GM12865 (cell line): ENCODE results near the gene SOAT2.
"Not testable (repeated sequence)": the region's sequence is repeated elsewhere in the genome, so short reads cannot be mapped to it uniquely, and the experiment has no call there.

Experiments used
- DNase-seq: peaks from one replicate; pipeline ENCODE4 v3.0.0; 2010; ENCODE audit warnings: low read depth
- H3K4me3 ChIP-seq: 2 replicates; pipeline ENCODE4 v1.5.1; 2011; ENCODE audit warnings: mild to moderate bottlenecking, low read depth, low read length, control low read depth
- TF ChIP-seq, protein P1 (sequence below): IDR thresholded peaks from 2 replicates; pipeline ENCODE4 v1.5.1; 2011; ENCODE audit warnings: low read length, control low read depth, low read depth, inconsistent platforms; ENCODE audit not compliant: insufficient read depth; ENCODE audit errors: missing control alignments

The SOAT2 gene

GRCh38 chr12:53160673-53161072 lies 57.4 kb downstream of the SOAT2 start:
- H3K4me3 ChIP-seq: no peak overlapping the region
- TF ChIP-seq, protein P1, sequence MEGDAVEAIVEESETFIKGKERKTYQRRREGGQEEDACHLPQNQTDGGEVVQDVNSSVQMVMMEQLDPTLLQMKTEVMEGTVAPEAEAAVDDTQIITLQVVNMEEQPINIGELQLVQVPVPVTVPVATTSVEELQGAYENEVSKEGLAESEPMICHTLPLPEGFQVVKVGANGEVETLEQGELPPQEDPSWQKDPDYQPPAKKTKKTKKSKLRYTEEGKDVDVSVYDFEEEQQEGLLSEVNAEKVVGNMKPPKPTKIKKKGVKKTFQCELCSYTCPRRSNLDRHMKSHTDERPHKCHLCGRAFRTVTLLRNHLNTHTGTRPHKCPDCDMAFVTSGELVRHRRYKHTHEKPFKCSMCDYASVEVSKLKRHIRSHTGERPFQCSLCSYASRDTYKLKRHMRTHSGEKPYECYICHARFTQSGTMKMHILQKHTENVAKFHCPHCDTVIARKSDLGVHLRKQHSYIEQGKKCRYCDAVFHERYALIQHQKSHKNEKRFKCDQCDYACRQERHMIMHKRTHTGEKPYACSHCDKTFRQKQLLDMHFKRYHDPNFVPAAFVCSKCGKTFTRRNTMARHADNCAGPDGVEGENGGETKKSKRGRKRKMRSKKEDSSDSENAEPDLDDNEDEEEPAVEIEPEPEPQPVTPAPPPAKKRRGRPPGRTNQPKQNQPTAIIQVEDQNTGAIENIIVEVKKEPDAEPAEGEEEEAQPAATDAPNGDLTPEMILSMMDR: no peak
- DNase-seq: no peak

DNA sequence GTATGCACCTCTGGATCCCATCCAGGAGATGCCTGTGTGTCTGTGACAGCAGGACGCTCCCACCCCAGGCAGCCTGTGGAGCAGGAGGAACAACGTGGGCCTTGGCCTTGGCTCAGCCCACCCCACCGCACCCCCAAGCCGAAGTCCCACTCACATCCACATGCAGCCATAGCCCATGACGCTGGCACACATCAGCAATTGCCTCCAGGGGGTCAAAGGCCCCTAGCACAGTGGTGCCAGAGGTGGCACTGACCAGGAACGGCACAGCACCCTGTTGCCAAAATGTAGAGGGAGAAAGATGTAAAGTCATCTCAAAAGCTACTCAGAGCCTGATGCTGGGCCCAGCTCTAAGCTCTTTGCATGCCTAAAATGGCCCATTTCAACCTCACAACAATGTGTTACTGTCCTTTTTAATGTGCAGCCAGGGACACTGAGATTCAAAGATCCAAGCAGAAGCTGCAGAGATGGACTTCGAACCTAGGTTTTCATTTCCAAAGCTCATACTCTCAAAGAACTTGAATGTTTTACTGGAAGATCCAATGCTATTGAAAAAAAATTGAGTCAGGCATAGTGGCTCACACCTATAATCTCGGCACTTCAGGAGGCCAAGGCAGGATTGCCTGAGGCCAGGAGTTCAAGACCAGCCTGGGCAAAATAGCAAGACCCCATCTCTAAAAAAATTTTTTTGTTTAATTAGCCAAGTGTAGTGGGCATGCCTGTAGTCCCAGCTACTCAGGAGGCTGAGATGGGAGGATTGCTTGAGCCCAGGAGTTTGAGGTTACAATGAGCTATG lies 58.0 kb downstream of the SOAT2 start:
- no peak for DNase-seq
- TF ChIP-seq, protein P1: no peak

GRCh38 chr12:53163008-53163407 lies 59.7 kb downstream of the SOAT2 start:
- not testable (repeated sequence) for DNase-seq, H3K4me3 ChIP-seq

More for the DNA sequence above, 58.0 kb downstream of the SOAT2 start:
- H3K4me3 ChIP-seq: no peak overlapping the region

DNA sequence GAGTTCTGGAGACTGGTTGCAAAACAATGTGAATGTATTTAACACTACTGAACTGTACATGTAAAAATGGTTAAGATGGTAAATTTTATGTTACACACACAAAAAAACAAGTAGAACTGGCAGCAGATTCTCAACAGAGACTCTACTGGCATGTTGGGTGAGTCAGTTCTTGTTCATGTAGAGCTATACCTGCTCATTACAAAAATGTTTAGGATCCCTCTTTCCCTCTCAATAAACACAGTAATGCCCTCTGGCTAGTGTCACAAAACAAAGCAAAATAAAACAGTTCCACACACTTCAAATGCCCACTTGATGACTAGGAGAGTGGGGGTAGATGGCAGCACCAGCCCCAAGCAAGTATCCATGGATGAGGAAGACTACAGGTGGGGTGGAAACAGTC lies 63.6 kb downstream of the SOAT2 start:
- TF ChIP-seq, protein P1: no peak
- H3K4me3 ChIP-seq: no peak overlapping the region
- no peak for DNase-seq

- TF ChIP-seq, protein P1: no peak
- no peak overlapping the region for H3K4me3 ChIP-seq
- DNase-seq: no peak
Observed at GRCh38 chr12:53169644-53170043, 66.4 kb downstream of the SOAT2 start.

GRCh38 chr12:53170215-53170614 lies 66.9 kb downstream of the SOAT2 start:
- TF ChIP-seq, protein P1: no peak
- DNase-seq: no peak
- no peak overlapping the region for H3K4me3 ChIP-seq

DNA sequence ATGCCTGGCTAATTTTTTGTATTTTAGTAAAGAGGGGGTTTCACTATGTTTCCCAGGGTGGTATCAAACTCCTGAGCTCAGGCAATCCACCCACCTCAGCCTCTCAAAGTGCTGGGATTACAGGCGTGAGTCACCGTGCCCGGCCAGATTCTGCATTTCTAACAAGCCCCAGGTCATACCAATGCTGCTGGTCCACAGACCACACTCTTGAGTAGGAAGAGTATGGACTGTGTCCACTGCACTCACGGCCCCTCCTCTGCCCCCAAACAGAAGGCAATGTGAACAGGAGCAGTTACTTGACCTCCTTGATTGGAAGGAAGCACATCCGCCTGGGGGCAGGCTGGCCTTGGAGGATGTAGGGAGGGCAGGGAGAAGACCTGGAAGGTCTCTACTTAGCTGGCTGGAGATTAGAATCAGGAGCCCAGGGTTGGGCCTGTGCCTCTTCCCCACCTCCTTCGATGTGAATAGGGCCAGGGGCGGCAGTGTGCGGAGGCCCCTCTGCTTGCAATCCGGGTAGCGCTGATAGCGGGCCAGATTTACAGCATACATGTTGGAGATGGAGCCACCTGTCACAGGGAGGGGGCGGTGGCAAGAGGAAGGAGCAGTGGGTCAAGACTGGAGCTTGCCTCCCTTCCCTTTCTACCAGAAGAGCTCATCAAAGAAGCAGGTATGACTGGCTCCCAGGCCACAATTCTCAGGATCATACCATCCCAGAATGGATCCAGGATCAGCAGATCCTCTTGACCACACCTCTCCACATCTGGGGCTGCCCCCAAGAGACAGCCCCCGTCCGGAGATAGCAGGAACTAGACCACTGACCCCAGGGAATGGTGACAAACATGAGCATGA lies 67.8 kb downstream of the SOAT2 start:
- no peak for DNase-seq
- TF ChIP-seq, protein P1: no peak
- H3K4me3 ChIP-seq: no peak overlapping the region
